ENCODE measurements around the gene INAFM2.

GRCh38 chr15:40276927-40277326, 46.6 kb upstream of the INAFM2 start:
- no peak for TF ChIP-seq REST (IDR thresholded peaks at IDR 0.05; ENCODE audit: insufficient read depth in 1 of 2, low read depth in 2 of 2, low read length in 2 of 2)
- TF ChIP-seq POLR2AphosphoS5 (IDR thresholded peaks at IDR 0.05; ENCODE audit: low read depth, low read length) = no peak
